HEK293 (cell line): ENCODE measurements around the gene HIPK2.
A peak's percentile ranks its signal among the peaks of the same experiment; 100 is the strongest.

Experiments used
- AEBP2 ChIP-seq: fragments of 450-650 bp; formaldehyde crosslinking; IDR thresholded peaks from 2 replicates; pipeline ENCODE4 v1.5.1; 2016; ENCODE audit warnings: missing biosample characterization, missing genetic modification characterization, borderline replicate concordance
- CTCF ChIP-seq: fragments of 450-650 bp; formaldehyde crosslinking; IDR thresholded peaks from 2 replicates; pipeline ENCODE4 v1.5.1; 2016; ENCODE audit warnings: missing biosample characterization, missing genetic modification characterization
- ELK4 ChIP-seq: IDR thresholded peaks from 2 replicates; pipeline ENCODE4 v1.6.1; 2011; ENCODE audit warnings: mild to moderate bottlenecking, low read depth, low read length, borderline replicate concordance
- KLF16 ChIP-seq: fragments of 450-650 bp; formaldehyde crosslinking; IDR thresholded peaks from 2 replicates; pipeline ENCODE4 v1.5.1; 2017; ENCODE audit warnings: missing biosample characterization, missing genetic modification characterization
- RBAK ChIP-seq: fragments of 450-650 bp; formaldehyde crosslinking; IDR thresholded peaks from 2 replicates; pipeline ENCODE4 v1.5.1; 2016; ENCODE audit warnings: missing biosample characterization, missing genetic modification characterization
- TCF7L2 ChIP-seq: IDR thresholded peaks from 2 replicates; pipeline ENCODE4 v1.6.1; 2011; ENCODE audit warnings: low read depth, mild to moderate bottlenecking, inconsistent platforms, low read length, moderate library complexity, borderline replicate concordance
- ZFHX2 ChIP-seq: fragments of 450-650 bp; formaldehyde crosslinking; conservative IDR thresholded peaks from 2 replicates; pipeline ENCODE4 v1.5.1; 2016; ENCODE audit warnings: missing biosample characterization, missing genetic modification characterization
- ZNF639 ChIP-seq: fragments of 450-650 bp; formaldehyde crosslinking; IDR thresholded peaks from 2 replicates; pipeline ENCODE4 v1.5.1; 2016; ENCODE audit warnings: missing biosample characterization, missing genetic modification characterization
- ZNF747 ChIP-seq: fragments of 450-650 bp; formaldehyde crosslinking; IDR thresholded peaks from 2 replicates; pipeline ENCODE4 v1.5.1; 2016; ENCODE audit warnings: missing biosample characterization, missing genetic modification characterization
- ZNF843 ChIP-seq: fragments of 450-650 bp; formaldehyde crosslinking; IDR thresholded peaks from 2 replicates; pipeline ENCODE4 v1.5.1; 2016; ENCODE audit warnings: missing biosample characterization, missing genetic modification characterization

GRCh38 chr7:139777948-139778841 lies at the start of gene HIPK2:
- TF ChIP-seq ZFHX2 (tag by site-specific recombination) (peak; percentile 89), ELK4 (no peak), ZNF639 (tag by site-specific recombination) (peak; percentile 54; the same call in 1 of the 2 replicates), TCF7L2 (no peak), CTCF (tag by site-specific recombination) (peak; percentile 38; the same call in 1 of the 2 replicates), ZNF843 (tag by site-specific recombination) (no peak), RBAK (tag by site-specific recombination) (no peak), AEBP2 (no peak), ZNF747 (tag by site-specific recombination) (no peak), KLF16 (tag by site-specific recombination) (peak; percentile 61; the same call in 1 of the 2 replicates)
